B cell (primary cell): ENCODE measurements around the gene SYT13. TPM values are rescaled to one million over a fixed set of nuclear protein-coding genes. Genes with fewer than 3 reads are reported as not detected.

Experiments
- ATAC-seq: fragments of 200-7000 bp; cut with Tn5 transposase; one replicate; pipeline ENCODE4 v1.10.0; 2021; ENCODE audit warnings: low read depth, mild to moderate bottlenecking, moderate number of reproducible peaks, moderate library complexity
- CTCF ChIA-PET: fragments of 350-600 bp; sonication (Branson Sonifier 250); formaldehyde crosslinking; loops from one replicate; lab custom pipeline; 2021; ENCODE audit warnings: antibody characterized with exemption, inconsistent platforms; lab: Charles Lee
- POLR2A ChIA-PET: fragments of 350-600 bp; sonication (Branson Sonifier 250); formaldehyde crosslinking; loops from one replicate; lab custom pipeline; 2021; ENCODE audit warnings: antibody characterized with exemption; lab: Charles Lee
- DNase-seq: peaks from one replicate; pipeline ENCODE4 v3.0.0; 2013
- H2AFZ ChIP-seq: 2 replicates; pipeline ENCODE4 v1.6.1; 2012; ENCODE audit warnings: mild to moderate bottlenecking, low read depth, low read length; ENCODE audit not compliant: insufficient read depth, poor library complexity, severe bottlenecking
- H3K27ac ChIP-seq, 2 donors: 1 replicate in 1 of 2; 2 replicates in 1 of 2; pipeline ENCODE4 v1.5.1; 2012 to 2013; ENCODE audit warnings: low read length in 2 of 2, mild to moderate bottlenecking in 2 of 2, moderate library complexity in 1 of 2
- H3K27me3 ChIP-seq, 4 experiments: fragments of 200-600 bp in 1 of 4; sonication (generic) in 1 of 4; replicated peaks in 1 of 4; 1 replicate in 2 of 4; 2 replicates in 2 of 4; pipeline versions ENCODE4 v1.6.1 to v1.7.0; 2013 to 2016; ENCODE audit warnings: low read length in 3 of 4, mild to moderate bottlenecking in 2 of 4, mixed read lengths in 1 of 4, moderate library complexity in 1 of 4; ENCODE audit not compliant: insufficient read depth in 4 of 4, control insufficient read depth in 3 of 4; ENCODE audit errors: control extremely low read depth in 1 of 4
- H3K36me3 ChIP-seq, 2 experiments: replicated peaks in 1 of 2; 1 replicate in 1 of 2; 2 replicates in 1 of 2; pipeline versions ENCODE4 v1.6.1 to v1.7.1; 2013; ENCODE audit warnings: low read length in 1 of 2; ENCODE audit not compliant: insufficient read depth in 2 of 2, control insufficient read depth in 1 of 2; ENCODE audit errors: control extremely low read depth in 1 of 2, extremely low read depth in 1 of 2
- H3K4me1 ChIP-seq, 2 donors: fragments of 200-600 bp in 1 of 2; sonication (generic) in 1 of 2; 1 replicate in 1 of 2; 2 replicates in 1 of 2; pipeline versions ENCODE4 v1.5.1 to v1.6.1; 2013 to 2017; ENCODE audit warnings: low read length in 2 of 2; ENCODE audit not compliant: control insufficient read depth in 2 of 2, insufficient read depth in 2 of 2
- H3K4me2 ChIP-seq: replicated peaks from 2 replicates; pipeline ENCODE3; 2012; ENCODE audit warnings: mild to moderate bottlenecking, low read depth, low read length; ENCODE audit not compliant: poor library complexity, severe bottlenecking
- H3K4me3 ChIP-seq, 5 experiments: fragments of 200-600 bp in 1 of 5; sonication (generic) in 1 of 5; 1 replicate in 3 of 5; 2 replicates in 2 of 5; pipeline versions ENCODE4 v1.5.1 to v1.7.0; 2011 to 2016; ENCODE audit warnings: low read length in 4 of 5, mild to moderate bottlenecking in 4 of 5, low read depth in 2 of 5, control low read depth in 1 of 5, moderate library complexity in 1 of 5; ENCODE audit not compliant: insufficient read depth in 1 of 5; ENCODE audit errors: control extremely low read depth in 1 of 5, extremely low read depth in 1 of 5
- H3K79me2 ChIP-seq: fragments of 200-600 bp; sonication (generic); one replicate; pipeline ENCODE4 v1.6.0; 2016; ENCODE audit warnings: low read length; ENCODE audit not compliant: control insufficient read depth, insufficient read depth
- H3K9ac ChIP-seq: fragments of 200-600 bp; sonication (generic); 2 replicates; pipeline ENCODE4 v1.6.1; 2017; ENCODE audit warnings: mild to moderate bottlenecking, low read length, moderate library complexity
- H3K9me3 ChIP-seq, 3 donors: one replicate each; pipeline versions ENCODE4 v1.6.1 to v1.7.1; 2013; ENCODE audit warnings: low read length in 2 of 3; ENCODE audit not compliant: control insufficient read depth in 2 of 3, insufficient read depth in 1 of 3; ENCODE audit errors: control extremely low read depth in 1 of 3
- H4K20me1 ChIP-seq: 2 replicates; pipeline ENCODE4 v1.6.0; 2012; ENCODE audit warnings: mild to moderate bottlenecking, low read length; ENCODE audit not compliant: insufficient read depth, control insufficient read depth, poor library complexity, severe bottlenecking
- H3K27ac Mint-ChIP-seq: one replicate; pipeline ENCODE4 v1.8.0; 2021; ENCODE audit warnings: mixed read lengths
- H3K27me3 Mint-ChIP-seq: one replicate; pipeline ENCODE4 v1.8.0; 2021; ENCODE audit warnings: mixed read lengths
- H3K4me1 Mint-ChIP-seq: one replicate; pipeline ENCODE4 v1.8.0; 2021; ENCODE audit warnings: mixed read lengths
- H3K4me3 Mint-ChIP-seq: one replicate; pipeline ENCODE4 v1.8.0; 2021; ENCODE audit warnings: mixed read lengths
- H3K9me3 Mint-ChIP-seq: one replicate; pipeline ENCODE4 v1.8.0; 2022; ENCODE audit warnings: mixed read lengths; ENCODE audit not compliant: insufficient read depth
- EZH2 ChIP-seq: IDR thresholded peaks from 2 replicates; pipeline ENCODE4 v1.6.1; 2012; ENCODE audit warnings: borderline replicate concordance, low read depth, mild to moderate bottlenecking, moderate library complexity, low read length; ENCODE audit not compliant: insufficient read depth, poor library complexity, severe bottlenecking
- WGBS: methylation state at CpG from one replicate; pipeline ENCODE4 v1.1.5; 2013; ENCODE audit warnings: missing lambda C conversion rate; ENCODE audit not compliant: insufficient coverage; 5-methylcytosine and 5-hydroxymethylcytosine counted together
- intact Hi-C: fragments of 100-400 bp; cut with micrococcal nuclease; formaldehyde crosslinking; loops from one replicate; pipeline ENCODE4 v1.10.0; 2022
- polyA plus RNA-seq: library from polyadenylated mRNA; depleted of rRNA; stranded (reverse); fragments of >200 nt; gene quantifications from 2 replicates; pipeline ENCODE4 v1.2.3, GENCODE V29; 2012
- total RNA-seq, 2 donors: library from RNA; stranded (reverse); fragments of 120-200 nt in 1 of 2; gene quantifications; 1 replicate in 1 of 2; 2 replicates in 1 of 2; pipeline versions ENCODE4 v1.2.3 to v1.2.4, GENCODE V29; 2013 to 2022
- TF ChIP-seq, protein P1 (sequence below): fragments of 200-600 bp; IDR thresholded peaks from one replicate; pipeline ENCODE4 v1.8.0; 2022; ENCODE audit warnings: antibody characterized with exemption, mild to moderate bottlenecking

The SYT13 gene
- total and polyA plus RNA-seq, 2 donors (not counting 1 experiment from before 2014, with no cell fraction given): not detected

DNA sequence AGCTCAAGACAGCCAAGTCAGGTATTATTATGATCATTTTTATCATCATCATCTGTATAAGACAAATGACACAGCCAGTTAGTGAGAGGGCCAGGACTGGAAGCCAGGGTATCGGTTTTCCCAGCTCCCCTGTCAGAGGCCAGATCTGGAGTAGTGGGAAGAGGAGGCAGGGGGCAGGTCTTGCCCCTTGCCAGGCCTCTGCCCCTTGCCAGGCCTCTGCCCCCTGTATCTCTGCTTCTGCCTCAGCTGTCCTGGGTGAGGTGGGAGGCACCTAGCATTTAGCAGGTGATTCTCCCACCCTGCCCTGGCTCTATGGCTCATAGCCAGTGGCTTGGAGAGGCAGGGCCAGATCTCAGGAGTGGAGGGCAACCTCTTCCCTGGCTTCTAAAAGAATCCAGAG lies 72.4 kb downstream of the SYT13 start:
- WGBS: 100% methylated on average over 1 of the region's 1 CpG
- intact Hi-C loops: no loop called here
- no peak overlapping the region for H3K4me3 ChIP-seq
- Mint-ChIP-seq H3K9me3 (no peaks in the 10 kb centered on the region), H3K4me3 (no peak overlapping the region), H3K27ac (no peak overlapping the region), H3K4me1 (peaks cover 14% of the 10 kb centered on the region), H3K27me3 (no peaks in the 10 kb centered on the region)
- no peaks in the 10 kb centered on the region for H3K9me3 ChIP-seq
- no peak overlapping the region for H2AFZ ChIP-seq
- no peak overlapping the region for H3K4me2 ChIP-seq
- H3K4me1 ChIP-seq: peaks cover 12% of the 10 kb centered on the region in 2 donors
- no peak overlapping the region for H3K27ac ChIP-seq
- ChIA-PET CTCF (no interaction called here), POLR2A (no interaction called here)
- TF ChIP-seq EZH2: no peak
- H3K9ac ChIP-seq: no peak overlapping the region
- ATAC-seq (no peak), DNase-seq (no peak)
- no peaks in the 10 kb centered on the region for H3K27me3 ChIP-seq
- peaks cover 0 to 6% of the 10 kb centered on the region in 2 experiments for H3K36me3 ChIP-seq
- H3K79me2 ChIP-seq: no peaks in the 10 kb centered on the region
- no peaks in the 10 kb centered on the region for H4K20me1 ChIP-seq

DNA sequence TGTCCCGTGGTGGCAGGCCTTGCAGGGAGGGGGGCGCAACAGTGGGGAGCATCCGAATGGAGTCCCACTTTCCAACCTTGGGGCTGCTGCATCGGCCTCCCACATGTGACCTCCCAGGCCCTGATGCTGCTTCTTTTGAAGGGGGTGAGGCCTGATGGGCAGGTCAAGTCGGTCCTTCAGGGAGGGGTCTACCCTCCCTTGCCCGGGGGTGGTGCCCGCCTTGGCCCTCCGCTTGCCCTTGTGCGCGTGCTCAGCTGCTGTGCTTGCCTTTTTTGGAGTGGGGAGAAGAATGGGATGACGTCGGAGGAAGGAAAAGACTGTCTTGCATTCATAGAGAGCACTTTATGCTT lies 72.8 kb downstream of the SYT13 start:
- WGBS: 100% methylated on average over 6 of the region's 12 CpGs

More for the DNA sequence above, 72.8 kb downstream of the SYT13 start:
- no peak overlapping the region for H3K4me2 ChIP-seq
- DNase-seq: no peak
- H3K4me3 ChIP-seq: no peak overlapping the region
- no peak overlapping the region for H2AFZ ChIP-seq
- no peaks in the 10 kb centered on the region for H4K20me1 ChIP-seq
- H3K4me1 ChIP-seq: peaks cover 12% of the 10 kb centered on the region in 2 donors
- ChIA-PET CTCF (no interaction called here), POLR2A (no interaction called here)
- Mint-ChIP-seq H3K4me1 (peaks cover 14% of the 10 kb centered on the region), H3K9me3 (no peaks in the 10 kb centered on the region), H3K4me3 (no peak overlapping the region), H3K27me3 (no peaks in the 10 kb centered on the region), H3K27ac (no peak overlapping the region)
- no peak for TF ChIP-seq EZH2
- TF ChIP-seq, protein P1, sequence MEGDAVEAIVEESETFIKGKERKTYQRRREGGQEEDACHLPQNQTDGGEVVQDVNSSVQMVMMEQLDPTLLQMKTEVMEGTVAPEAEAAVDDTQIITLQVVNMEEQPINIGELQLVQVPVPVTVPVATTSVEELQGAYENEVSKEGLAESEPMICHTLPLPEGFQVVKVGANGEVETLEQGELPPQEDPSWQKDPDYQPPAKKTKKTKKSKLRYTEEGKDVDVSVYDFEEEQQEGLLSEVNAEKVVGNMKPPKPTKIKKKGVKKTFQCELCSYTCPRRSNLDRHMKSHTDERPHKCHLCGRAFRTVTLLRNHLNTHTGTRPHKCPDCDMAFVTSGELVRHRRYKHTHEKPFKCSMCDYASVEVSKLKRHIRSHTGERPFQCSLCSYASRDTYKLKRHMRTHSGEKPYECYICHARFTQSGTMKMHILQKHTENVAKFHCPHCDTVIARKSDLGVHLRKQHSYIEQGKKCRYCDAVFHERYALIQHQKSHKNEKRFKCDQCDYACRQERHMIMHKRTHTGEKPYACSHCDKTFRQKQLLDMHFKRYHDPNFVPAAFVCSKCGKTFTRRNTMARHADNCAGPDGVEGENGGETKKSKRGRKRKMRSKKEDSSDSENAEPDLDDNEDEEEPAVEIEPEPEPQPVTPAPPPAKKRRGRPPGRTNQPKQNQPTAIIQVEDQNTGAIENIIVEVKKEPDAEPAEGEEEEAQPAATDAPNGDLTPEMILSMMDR: no peak
- H3K27me3 ChIP-seq: no peaks in the 10 kb centered on the region
- no peaks in the 10 kb centered on the region for H3K79me2 ChIP-seq
- peaks cover 0 to 8% of the 10 kb centered on the region in 2 experiments for H3K36me3 ChIP-seq
- no peak for ATAC-seq
- H3K9me3 ChIP-seq: no peaks in the 10 kb centered on the region
- no peak overlapping the region for H3K27ac ChIP-seq
- no peak overlapping the region for H3K9ac ChIP-seq
- intact Hi-C loops: no loop called here
